ENCODE measurements around the gene ZNFX1. TPM values are rescaled to one million over a fixed set of nuclear protein-coding genes. Genes with fewer than 3 reads are reported as not detected.
"Not testable (repeated sequence)": the region's sequence is repeated elsewhere in the genome, so short reads cannot be mapped to it uniquely, and the experiment has no call there.

The ZNFX1 gene
- polyA plus RNA-seq, 1 donor from 2014 or later: 5.4 TPM

DNA sequence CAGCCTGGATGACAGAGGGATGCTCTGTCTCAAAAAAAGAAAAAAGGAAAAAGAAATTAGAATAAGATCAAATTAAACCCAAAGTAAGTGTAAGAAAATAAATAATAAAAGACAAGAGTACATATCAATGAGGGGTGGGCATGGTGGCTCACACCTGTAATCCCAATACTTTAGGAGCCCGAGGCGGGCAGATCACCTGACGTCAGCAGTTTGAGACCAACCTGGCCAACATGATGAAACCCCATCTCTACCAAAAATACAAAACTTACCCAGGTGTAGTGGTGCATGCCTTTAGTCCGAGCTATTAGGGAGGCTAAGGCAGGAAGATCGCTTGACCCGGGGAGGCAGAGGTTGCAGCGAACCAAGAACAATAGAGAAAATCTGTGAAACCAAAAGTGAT is 74.8 kb downstream of the ZNFX1 start:
- Histone ChIP-seq H4K20me1 (ENCODE audit: insufficient read depth) (no peaks in the 10 kb centered on the region), H3K36me3 (ENCODE audit: insufficient read depth, low read length) (no peaks in the 10 kb centered on the region), H3K4me3 (ENCODE audit: low read length) (no peak overlapping the region), H3K9me3 (ENCODE audit: low read length) (no peaks in the 10 kb centered on the region), H3K4me2 (ENCODE audit: low read length) (no peak overlapping the region), H3F3A (ENCODE audit: insufficient read depth, low read length, poor library complexity, severe bottlenecking) (no peaks in the 10 kb centered on the region), H3K79me2 (replicated peaks; ENCODE audit: insufficient read depth, low read length) (no peaks in the 10 kb centered on the region), H3K9ac (ENCODE audit: low read length) (no peak overlapping the region), H3K27ac (ENCODE audit: low read length) (no peak overlapping the region), H3K27me3 (ENCODE audit: insufficient read depth, low read depth, low read length) (no peaks in the 10 kb centered on the region), H2AFZ (ENCODE audit: low read depth, low read length) (no peak overlapping the region), H3K9me2 (ENCODE audit: insufficient read depth, low read length) (no peaks in the 10 kb centered on the region)
- TF ChIP-seq EP300 (conservative IDR thresholded peaks at IDR 0.05; ENCODE audit: poor library complexity, severe bottlenecking): no peak
- TF ChIP-seq, protein P1, sequence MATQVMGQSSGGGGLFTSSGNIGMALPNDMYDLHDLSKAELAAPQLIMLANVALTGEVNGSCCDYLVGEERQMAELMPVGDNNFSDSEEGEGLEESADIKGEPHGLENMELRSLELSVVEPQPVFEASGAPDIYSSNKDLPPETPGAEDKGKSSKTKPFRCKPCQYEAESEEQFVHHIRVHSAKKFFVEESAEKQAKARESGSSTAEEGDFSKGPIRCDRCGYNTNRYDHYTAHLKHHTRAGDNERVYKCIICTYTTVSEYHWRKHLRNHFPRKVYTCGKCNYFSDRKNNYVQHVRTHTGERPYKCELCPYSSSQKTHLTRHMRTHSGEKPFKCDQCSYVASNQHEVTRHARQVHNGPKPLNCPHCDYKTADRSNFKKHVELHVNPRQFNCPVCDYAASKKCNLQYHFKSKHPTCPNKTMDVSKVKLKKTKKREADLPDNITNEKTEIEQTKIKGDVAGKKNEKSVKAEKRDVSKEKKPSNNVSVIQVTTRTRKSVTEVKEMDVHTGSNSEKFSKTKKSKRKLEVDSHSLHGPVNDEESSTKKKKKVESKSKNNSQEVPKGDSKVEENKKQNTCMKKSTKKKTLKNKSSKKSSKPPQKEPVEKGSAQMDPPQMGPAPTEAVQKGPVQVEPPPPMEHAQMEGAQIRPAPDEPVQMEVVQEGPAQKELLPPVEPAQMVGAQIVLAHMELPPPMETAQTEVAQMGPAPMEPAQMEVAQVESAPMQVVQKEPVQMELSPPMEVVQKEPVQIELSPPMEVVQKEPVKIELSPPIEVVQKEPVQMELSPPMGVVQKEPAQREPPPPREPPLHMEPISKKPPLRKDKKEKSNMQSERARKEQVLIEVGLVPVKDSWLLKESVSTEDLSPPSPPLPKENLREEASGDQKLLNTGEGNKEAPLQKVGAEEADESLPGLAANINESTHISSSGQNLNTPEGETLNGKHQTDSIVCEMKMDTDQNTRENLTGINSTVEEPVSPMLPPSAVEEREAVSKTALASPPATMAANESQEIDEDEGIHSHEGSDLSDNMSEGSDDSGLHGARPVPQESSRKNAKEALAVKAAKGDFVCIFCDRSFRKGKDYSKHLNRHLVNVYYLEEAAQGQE (IDR thresholded peaks at IDR 0.05; ENCODE audit: borderline replicate concordance): no peak
- no peak for TF ChIP-seq TAF1 (IDR thresholded peaks at IDR 0.05; ENCODE audit: low read depth)
- TF ChIP-seq RAD21 (conservative IDR thresholded peaks at IDR 0.05): no peak
- no peak for TF ChIP-seq POLR2AphosphoS5 (IDR thresholded peaks at IDR 0.05)
- no peak for TF ChIP-seq CTCF (IDR thresholded peaks at IDR 0.05; ENCODE audit: poor library complexity, severe bottlenecking)
- TF ChIP-seq MXI1 (conservative IDR thresholded peaks at IDR 0.05; ENCODE audit: poor library complexity, severe bottlenecking): no peak
- TF ChIP-seq EZH2 (IDR thresholded peaks at IDR 0.05; ENCODE audit: borderline replicate concordance, insufficient read depth, low read length, poor library complexity, severe bottlenecking): no peak
- no peak for TF ChIP-seq SMC3 (conservative IDR thresholded peaks at IDR 0.05; ENCODE audit: poor library complexity)

DNA sequence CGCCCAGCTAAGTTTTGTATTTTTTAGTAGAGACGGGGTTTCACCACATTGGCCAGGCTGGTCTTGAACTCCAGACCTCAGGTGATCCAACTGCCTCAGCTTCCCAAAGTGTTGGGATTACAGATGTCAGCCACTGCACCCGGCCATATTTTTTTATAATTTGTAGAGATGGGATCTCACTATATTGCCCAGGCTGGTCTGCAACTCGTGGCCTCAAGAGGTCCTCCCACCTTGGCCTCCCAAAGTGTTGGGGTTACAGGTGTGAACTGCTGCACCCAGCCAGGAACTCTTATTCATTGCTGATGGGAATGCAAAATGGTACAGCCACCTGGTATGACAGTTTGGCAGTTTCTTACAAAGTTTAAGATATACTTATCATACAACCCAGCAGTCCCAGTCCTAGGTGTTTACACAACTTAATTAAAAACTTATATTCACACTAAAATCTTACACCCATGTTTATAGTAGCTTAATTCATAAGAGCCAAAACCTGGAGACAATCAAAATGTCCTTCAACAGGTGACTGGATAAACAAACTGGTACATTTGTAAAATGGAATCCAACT is 78.0 kb downstream of the ZNFX1 start:
- Histone ChIP-seq H3K36me3 (ENCODE audit: insufficient read depth, low read length) (no peaks in the 10 kb centered on the region), H3K27me3 (ENCODE audit: insufficient read depth, low read depth, low read length) (no peaks in the 10 kb centered on the region), H4K20me1 (ENCODE audit: insufficient read depth) (no peaks in the 10 kb centered on the region), H3K27ac (ENCODE audit: low read length) (no peak overlapping the region), H3K4me3 (ENCODE audit: low read length) (no peak overlapping the region), H3K9ac (ENCODE audit: low read length) (no peak overlapping the region), H3K4me2 (ENCODE audit: low read length) (no peak overlapping the region), H3K79me2 (replicated peaks; ENCODE audit: insufficient read depth, low read length) (no peaks in the 10 kb centered on the region), H3K9me2 (ENCODE audit: insufficient read depth, low read length) (no peaks in the 10 kb centered on the region), H3K9me3 (ENCODE audit: low read length) (no peaks in the 10 kb centered on the region), H3F3A (ENCODE audit: insufficient read depth, low read length, poor library complexity, severe bottlenecking) (no peaks in the 10 kb centered on the region), H2AFZ (ENCODE audit: low read depth, low read length) (no peak overlapping the region)
- TF ChIP-seq RAD21 (conservative IDR thresholded peaks at IDR 0.05) (no peak), MXI1 (conservative IDR thresholded peaks at IDR 0.05; ENCODE audit: poor library complexity, severe bottlenecking) (no peak), POLR2AphosphoS5 (IDR thresholded peaks at IDR 0.05) (no peak), CTCF (IDR thresholded peaks at IDR 0.05; ENCODE audit: poor library complexity, severe bottlenecking) (no peak), SMC3 (conservative IDR thresholded peaks at IDR 0.05; ENCODE audit: poor library complexity) (no peak), TAF1 (IDR thresholded peaks at IDR 0.05; ENCODE audit: low read depth) (no peak), EZH2 (IDR thresholded peaks at IDR 0.05; ENCODE audit: borderline replicate concordance, insufficient read depth, low read length, poor library complexity, severe bottlenecking) (no peak), EP300 (conservative IDR thresholded peaks at IDR 0.05; ENCODE audit: poor library complexity, severe bottlenecking) (no peak)
- TF ChIP-seq, protein P1 (IDR thresholded peaks at IDR 0.05; ENCODE audit: borderline replicate concordance): no peak

- H3K79me2 ChIP-seq (replicated peaks; ENCODE audit: insufficient read depth, low read length); H4K20me1 ChIP-seq (ENCODE audit: insufficient read depth); H3K9me3 ChIP-seq (ENCODE audit: low read length); H3K36me3 ChIP-seq (ENCODE audit: insufficient read depth, low read length); H3K27ac ChIP-seq (ENCODE audit: low read length); H3F3A ChIP-seq (ENCODE audit: insufficient read depth, low read length, poor library complexity, severe bottlenecking); H2AFZ ChIP-seq (ENCODE audit: low read depth, low read length); H3K27me3 ChIP-seq (ENCODE audit: insufficient read depth, low read depth, low read length); H3K9ac ChIP-seq (ENCODE audit: low read length); H3K9me2 ChIP-seq (ENCODE audit: insufficient read depth, low read length); H3K4me2 ChIP-seq (ENCODE audit: low read length); H3K4me3 ChIP-seq (ENCODE audit: low read length): not testable (repeated sequence)
Observed at GRCh38 chr20:49192944-49193518, 84.8 kb downstream of the ZNFX1 start.

Data from neural cell (in vitro differentiated cells).